Measurements from ENCODE around the gene ZNF555.

DNA sequence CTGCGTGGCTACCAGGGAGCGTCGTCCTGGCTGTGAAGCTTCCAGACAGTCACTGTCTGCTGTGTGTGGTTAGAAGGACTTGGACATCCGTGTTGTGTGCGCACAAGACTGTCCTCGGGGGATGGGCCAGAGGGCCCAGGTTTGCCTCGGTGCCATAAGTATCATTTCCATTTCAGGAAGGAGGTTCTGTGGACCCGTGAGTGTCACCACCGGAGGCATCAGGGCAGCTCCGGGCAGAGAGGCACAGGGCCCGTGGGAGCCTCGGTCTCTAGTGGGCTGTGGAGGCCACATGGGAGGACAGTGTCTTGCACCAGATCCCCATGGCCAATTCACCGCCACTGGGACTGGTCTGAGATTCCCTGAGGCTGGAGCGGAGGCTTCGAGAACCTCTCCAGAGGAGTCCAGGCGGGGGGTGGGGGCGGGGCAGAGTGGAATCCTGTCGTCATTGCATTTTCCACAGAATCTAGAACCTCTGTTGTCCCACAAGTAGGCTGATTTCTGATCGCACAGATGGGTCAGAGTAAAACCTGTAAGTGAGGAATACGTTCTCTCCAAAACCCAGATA, 65.4 kb downstream of the ZNF555 start:
- TF ChIP-seq, protein P1, sequence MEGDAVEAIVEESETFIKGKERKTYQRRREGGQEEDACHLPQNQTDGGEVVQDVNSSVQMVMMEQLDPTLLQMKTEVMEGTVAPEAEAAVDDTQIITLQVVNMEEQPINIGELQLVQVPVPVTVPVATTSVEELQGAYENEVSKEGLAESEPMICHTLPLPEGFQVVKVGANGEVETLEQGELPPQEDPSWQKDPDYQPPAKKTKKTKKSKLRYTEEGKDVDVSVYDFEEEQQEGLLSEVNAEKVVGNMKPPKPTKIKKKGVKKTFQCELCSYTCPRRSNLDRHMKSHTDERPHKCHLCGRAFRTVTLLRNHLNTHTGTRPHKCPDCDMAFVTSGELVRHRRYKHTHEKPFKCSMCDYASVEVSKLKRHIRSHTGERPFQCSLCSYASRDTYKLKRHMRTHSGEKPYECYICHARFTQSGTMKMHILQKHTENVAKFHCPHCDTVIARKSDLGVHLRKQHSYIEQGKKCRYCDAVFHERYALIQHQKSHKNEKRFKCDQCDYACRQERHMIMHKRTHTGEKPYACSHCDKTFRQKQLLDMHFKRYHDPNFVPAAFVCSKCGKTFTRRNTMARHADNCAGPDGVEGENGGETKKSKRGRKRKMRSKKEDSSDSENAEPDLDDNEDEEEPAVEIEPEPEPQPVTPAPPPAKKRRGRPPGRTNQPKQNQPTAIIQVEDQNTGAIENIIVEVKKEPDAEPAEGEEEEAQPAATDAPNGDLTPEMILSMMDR (conservative IDR thresholded peaks at IDR 0.05 in 1 of 2, IDR thresholded peaks at IDR 0.05 in 1 of 2; ENCODE audit: low read depth in 1 of 2, low read length in 2 of 2): no peak
- TF ChIP-seq EZH2 (IDR thresholded peaks at IDR 0.05; ENCODE audit: low read length, missing control alignments): no peak

All from fibroblast of lung (primary cell).